Measurements from ENCODE around the gene PIK3R5.

- TF ChIP-seq FOS (IDR thresholded peaks at IDR 0.05; ENCODE audit: borderline replicate concordance, insufficient read depth, low read length) (no peak), POLR2A (IDR thresholded peaks at IDR 0.05; ENCODE audit: low read depth, low read length) (no peak), CTCF (IDR thresholded peaks at IDR 0.05; ENCODE audit: extremely low read depth in 1 of 2, insufficient read depth in 1 of 2, low read depth in 1 of 2, low read length in 2 of 2) (no peak), MAX (IDR thresholded peaks at IDR 0.05; ENCODE audit: insufficient read depth, insufficient read length) (no peak), POLR2AphosphoS5 (IDR thresholded peaks at IDR 0.05; ENCODE audit: insufficient read depth, low read depth, low read length) (no peak), MYC (IDR thresholded peaks at IDR 0.05; ENCODE audit: low read depth, low read length) (no peak), JUN (IDR thresholded peaks at IDR 0.05; ENCODE audit: borderline replicate concordance, insufficient read depth, insufficient read length, low read depth) (no peak)
These were observed 76.7 kb downstream of the PIK3R5 start for GRCh38 chr17:8888704-8889302.

Measured in endothelial cell of umbilical vein (primary cell).